Left renal cortex interstitium (tissue), 4 donors: ENCODE results near the gene FYB1. TPM values are rescaled to one million over a fixed set of nuclear protein-coding genes. Genes with fewer than 3 reads are reported as not detected.
"Not testable (repeated sequence)": the region's sequence is repeated elsewhere in the genome, so short reads cannot be mapped to it uniquely, and the experiment has no call there.

Source experiments
- DNase-seq, 4 donors: peaks; one replicate each; pipeline ENCODE4 v3.0.0-alpha.2; 2013; ENCODE audit warnings: low read depth in 4 of 4, low spot score in 2 of 4, missing footprints in 1 of 4
- polyA plus RNA-seq, 4 donors: library from polyadenylated mRNA; unstranded; fragments of 120-200 nt; gene quantifications; one replicate each; pipeline ENCODE4 v1.2.1, GENCODE V29; 2013; ENCODE audit not compliant: insufficient read length in 4 of 4

FYB1 gene, protein sequence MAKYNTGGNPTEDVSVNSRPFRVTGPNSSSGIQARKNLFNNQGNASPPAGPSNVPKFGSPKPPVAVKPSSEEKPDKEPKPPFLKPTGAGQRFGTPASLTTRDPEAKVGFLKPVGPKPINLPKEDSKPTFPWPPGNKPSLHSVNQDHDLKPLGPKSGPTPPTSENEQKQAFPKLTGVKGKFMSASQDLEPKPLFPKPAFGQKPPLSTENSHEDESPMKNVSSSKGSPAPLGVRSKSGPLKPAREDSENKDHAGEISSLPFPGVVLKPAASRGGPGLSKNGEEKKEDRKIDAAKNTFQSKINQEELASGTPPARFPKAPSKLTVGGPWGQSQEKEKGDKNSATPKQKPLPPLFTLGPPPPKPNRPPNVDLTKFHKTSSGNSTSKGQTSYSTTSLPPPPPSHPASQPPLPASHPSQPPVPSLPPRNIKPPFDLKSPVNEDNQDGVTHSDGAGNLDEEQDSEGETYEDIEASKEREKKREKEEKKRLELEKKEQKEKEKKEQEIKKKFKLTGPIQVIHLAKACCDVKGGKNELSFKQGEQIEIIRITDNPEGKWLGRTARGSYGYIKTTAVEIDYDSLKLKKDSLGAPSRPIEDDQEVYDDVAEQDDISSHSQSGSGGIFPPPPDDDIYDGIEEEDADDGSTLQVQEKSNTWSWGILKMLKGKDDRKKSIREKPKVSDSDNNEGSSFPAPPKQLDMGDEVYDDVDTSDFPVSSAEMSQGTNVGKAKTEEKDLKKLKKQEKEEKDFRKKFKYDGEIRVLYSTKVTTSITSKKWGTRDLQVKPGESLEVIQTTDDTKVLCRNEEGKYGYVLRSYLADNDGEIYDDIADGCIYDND
- 1 to 10 TPM; 2.8 to 6.0 (median 3.7) TPM for polyA plus RNA-seq

DNA sequence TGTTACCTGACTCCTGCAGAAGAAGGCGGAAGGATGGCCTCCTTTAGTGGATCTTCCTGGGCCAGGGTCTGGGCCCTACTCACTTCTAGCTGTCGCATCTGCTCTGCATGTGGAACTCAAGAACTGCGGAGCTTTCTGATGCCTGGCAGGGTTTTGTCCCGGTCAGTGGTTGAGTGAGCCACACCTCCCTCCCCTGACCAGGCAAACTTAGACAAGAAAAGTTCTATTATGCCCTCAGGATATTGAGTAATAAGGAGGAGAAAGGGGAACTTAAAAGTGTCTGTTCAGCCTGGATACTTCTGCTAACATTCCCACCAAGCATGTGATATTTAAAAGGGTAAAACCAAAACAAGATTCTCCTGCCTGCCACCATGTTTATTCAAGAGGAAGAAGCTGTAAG is at the start of gene FYB1:
FYB1 (minus strand) TSS at position 127 of the 400 bp plus-strand sequence. CDS start 16,603 bp downstream, outside the sequence.
- no peak for DNase-seq

DNA sequence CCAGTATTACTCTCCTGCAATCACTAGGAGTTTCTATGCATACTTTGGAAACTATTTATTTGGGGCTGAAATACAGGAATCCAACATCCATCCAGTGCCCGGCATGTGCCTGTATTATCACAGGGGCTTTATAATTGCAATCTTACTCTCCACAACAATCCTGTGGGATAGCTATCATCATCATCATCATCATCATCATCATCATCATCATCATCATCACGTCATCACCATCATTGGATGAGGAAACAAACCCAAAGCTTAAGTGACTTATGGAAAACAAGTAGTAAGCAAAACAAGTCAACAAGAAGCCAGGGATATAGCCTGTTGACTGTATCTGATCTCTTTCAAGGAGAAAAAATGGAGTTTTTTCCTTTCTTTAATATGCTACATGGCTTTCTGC is 47.8 kb upstream of the FYB1 start:
- no peak for DNase-seq

DNA sequence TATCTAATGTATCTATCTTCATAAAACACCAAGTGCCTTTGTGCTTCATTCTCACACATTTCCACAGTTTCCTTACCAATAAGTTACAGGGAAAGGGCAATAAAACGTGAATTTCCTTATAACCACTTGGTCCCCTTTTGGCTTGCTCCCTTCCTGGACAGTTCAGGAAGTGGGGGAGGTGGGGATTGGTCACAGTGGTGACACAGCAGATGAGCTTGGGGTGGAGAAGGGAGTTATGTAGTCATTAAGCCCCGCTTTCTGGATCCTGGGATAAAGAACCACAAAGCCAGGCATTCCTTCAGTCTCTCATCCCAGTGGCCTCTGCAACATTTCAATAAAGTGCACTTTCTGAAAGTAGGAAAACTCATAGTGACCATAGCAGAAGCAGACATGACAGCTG is 47.1 kb upstream of the FYB1 start:
- no peak for DNase-seq

GRCh38 chr5:39264528-39264927 is 45.2 kb upstream of the FYB1 start:
- no peak for DNase-seq

DNA sequence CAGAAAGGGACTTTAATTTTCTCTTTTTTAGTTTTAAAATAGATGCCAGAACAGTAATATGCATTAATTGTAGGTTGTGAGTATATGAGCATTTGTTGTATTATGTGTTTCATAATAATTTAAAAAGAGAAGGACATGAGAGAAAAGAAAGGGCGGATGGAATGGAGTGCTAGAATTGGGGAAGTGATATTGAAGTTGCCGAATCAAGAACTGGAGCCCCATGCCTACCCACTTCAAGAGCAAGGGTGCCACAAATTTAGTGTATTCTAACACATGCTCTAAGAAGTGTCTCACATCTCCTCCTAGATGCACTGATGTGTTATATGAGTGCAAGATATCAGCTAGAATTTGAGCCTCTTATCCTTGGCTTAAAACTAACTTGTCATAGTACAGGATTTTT is 43.6 kb upstream of the FYB1 start:
- no peak for DNase-seq

DNA sequence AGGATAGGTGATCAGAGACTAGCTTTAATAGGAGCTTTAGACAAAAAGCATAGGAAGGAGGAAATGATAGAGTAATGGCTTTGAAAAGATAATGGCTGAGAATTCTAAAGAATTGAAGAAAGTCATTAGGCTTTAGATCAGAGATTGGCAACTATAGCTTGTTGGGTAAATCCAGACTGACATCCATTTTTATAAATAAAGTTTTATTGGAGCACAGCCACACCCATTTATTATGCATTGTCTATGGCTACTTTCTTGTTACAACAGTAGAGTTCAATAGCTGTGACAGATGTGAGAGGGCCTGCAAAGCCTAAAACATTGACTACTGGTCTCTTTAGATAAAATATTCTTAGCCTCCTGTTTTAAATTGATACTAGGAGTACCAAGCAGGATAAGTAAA is 40.7 kb upstream of the FYB1 start:
- no peak for DNase-seq

DNA sequence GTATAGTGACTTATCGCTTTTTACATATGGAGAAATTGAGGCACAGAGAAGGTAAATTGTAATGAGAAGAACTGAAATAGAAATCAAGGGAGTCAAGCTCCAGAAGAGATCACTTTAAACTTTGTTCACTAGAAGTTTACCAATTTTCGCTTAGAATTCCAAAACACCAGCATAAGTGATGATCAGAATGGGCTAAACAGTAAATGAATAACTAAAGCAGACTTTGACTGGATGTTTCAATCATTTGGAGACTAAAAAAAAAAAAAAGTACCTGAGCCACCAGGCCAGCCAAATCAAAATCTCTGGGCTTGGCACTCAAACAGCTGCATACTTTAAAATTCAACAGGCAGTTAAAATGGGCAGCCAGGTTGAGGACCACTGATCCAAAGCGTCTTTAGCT is 38.2 kb upstream of the FYB1 start:
- DNase-seq = no peak

GRCh38 chr5:39256477-39257235 is 37.3 kb upstream of the FYB1 start:
- DNase-seq = no peak

DNA sequence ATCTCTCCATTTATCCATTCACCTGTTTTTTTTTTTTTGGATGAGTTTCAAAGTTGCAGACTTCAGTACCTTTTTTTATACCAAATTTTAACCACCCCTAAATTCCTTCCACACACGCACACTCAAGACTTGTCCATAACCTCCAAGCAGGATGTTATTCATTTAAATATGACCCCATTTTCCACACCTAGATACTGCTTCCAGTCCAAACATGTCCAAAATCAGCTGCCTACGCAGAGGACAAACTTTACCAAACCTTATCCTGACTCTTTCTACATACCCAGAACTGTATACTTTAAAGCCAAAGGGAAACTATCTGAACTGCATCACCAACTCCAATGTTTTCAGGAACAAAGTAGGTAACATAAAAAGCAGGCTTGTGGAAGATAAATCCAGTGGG is 36.0 kb upstream of the FYB1 start:
- DNase-seq = no peak

DNA sequence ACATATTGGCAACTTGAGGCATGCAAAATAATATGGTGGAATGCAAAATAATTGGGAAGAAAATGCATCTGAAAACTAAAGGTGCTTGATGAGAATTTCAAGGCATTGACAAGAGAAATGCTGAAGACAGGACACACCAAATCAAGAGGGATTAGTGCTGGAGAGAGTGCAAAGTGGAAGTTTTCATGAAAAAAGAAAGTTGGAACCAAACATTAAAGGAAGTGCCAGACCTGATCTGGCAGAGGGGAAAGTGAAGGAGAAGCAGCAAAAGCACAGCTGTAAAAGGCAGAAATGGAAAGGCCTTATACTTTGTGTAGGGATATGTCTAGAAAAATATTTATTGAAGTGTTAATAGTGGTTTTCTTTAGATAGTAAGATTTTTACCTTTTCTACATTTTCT is 35.3 kb upstream of the FYB1 start:
- no peak for DNase-seq

GRCh38 chr5:39253196-39253595 is 33.8 kb upstream of the FYB1 start:
- DNase-seq = no peak

GRCh38 chr5:39249564-39250274 is 30.4 kb upstream of the FYB1 start:
- no peak for DNase-seq

- no peak for DNase-seq
These were observed 29.7 kb upstream of the FYB1 start for GRCh38 chr5:39249069-39249468.

DNA sequence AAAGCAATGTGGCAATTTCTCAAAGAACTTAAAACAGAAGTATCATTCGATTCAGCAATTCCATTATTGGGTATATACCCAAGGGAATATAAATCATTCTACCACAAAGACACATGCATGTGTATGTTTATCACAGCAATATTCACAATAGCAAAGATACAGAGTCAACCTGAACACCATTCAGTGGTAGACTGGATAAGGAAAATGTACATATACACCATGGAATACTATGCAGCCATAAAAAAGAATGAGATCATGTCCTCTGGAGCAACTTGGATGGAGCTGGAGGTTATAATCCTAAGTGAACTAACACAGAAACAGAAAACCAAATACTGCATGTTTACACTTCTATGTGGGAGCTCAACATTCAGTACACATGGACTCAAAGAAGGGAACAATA is 21.4 kb upstream of the FYB1 start:
- DNase-seq = no peak

- DNase-seq = no peak
These were observed 19.2 kb upstream of the FYB1 start for GRCh38 chr5:39238366-39239105.

- no peak for DNase-seq
These were observed 17.4 kb upstream of the FYB1 start for GRCh38 chr5:39236718-39237117.

- DNase-seq = no peak
These were observed 16.3 kb upstream of the FYB1 start for GRCh38 chr5:39235648-39236047.

DNA sequence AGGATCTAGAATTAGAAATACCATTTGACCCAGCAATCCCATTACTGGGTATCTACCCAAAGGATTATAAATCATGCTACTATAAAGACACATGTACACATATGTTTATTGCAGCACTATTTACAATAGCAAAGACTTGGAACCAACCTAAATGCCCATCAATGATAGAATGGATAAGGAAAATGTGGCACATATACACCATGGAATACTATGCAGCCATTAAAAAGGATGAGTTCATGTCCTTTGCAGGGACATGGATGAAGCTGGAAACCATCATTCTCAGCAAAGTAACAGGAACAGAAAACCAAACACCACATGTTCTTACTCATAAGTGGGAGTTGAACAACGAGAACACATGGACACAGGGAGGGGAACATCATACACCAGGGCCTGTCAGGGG is 15.1 kb upstream of the FYB1 start:
- not testable (repeated sequence) for DNase-seq

DNA sequence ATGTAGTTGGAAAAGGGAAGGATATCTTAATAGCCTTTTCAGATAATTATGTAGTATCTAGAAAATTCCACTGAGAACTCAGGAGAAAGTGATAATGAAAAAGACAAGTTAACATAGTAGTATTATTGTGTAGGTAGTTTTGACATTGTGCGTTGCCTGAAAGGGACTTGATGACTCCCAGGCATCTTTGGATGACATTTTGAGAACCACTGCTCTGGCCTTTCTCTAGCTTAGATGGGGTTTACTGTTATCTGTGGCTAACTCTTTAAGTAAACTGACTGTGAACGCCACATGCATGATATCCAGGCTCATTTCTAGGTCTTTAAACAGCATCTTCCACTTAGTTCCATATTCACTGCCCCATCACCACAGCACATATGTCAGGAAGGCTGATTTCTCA is 14.4 kb upstream of the FYB1 start:
- DNase-seq = no peak
